ENCODE results near the gene ZMYND8.

The ZMYND8 gene

GRCh38 chr20:47202733-47203667, 153.5 kb downstream of the ZMYND8 start:
- no peak for TF ChIP-seq CTCF (IDR thresholded peaks at IDR 0.05; ENCODE audit: borderline replicate concordance, insufficient read depth, low read depth, low read length)
- H3K4me3 ChIP-seq (ENCODE audit: low read depth, low read length): no peak overlapping the region

DNA sequence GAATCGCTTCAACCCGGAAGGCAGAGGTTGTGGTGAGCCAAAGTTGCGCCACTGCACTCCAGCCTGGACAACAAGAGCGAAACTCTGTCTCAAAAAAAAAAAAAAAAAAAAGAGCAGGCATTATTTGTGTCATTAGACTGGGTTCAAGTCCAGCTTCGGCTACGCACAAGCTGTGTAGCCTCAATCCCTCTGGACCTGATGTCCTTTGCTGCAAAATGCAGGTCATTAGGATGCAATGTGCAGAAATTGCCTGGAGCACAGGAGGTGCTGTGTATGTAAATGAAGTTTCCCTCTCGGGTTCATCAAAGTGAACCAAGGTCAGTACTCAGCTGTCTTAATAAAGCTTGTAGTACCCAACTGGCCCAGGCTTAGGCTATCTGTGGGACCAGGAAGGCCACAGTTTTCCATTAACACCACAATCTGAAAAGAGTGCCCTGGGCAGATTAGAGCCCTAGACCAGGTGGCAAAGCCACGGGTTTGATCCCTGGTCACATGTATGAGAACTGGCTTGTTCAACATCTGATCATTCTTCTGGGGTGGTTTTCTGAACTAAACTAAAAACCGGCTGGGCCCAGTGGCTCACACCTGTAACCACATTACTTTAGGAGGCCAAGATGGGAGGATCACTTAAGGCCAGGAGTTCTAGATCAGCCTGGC, 155.3 kb downstream of the ZMYND8 start:
- H3K4me3 ChIP-seq (ENCODE audit: low read depth, low read length): no peak overlapping the region
- no peak for TF ChIP-seq CTCF (IDR thresholded peaks at IDR 0.05; ENCODE audit: borderline replicate concordance, insufficient read depth, low read depth, low read length)

DNA sequence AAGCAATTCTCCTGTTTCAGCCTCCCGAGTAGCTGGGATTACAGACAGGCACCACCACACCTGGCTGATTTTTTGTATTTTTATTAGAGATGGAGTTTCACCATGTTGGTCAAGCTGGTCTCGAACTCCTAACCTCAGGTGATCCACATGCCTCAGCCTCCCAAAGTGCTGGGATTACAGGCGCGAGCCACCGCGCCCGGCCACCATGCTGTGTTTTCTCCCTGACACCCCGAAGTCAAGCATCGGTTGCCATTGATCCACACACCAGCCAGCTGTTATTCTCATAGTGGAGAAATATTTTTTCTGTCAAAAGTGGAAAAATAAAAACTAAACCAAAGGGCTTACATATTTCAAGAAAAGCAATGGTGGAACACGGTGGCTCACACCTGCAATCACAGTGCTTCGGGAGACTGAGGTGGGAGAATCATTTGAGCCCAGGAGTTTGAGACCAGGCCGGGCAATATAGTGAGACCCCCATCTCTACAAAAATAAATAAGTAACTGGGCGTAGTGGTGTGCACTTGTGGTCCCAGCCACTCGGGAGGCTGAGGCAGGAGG, 157.4 kb downstream of the ZMYND8 start:
- no peak for TF ChIP-seq CTCF (IDR thresholded peaks at IDR 0.05; ENCODE audit: borderline replicate concordance, insufficient read depth, low read depth, low read length)

GRCh38 chr20:47198254-47198671, 158.2 kb downstream of the ZMYND8 start:
- TF ChIP-seq CTCF (IDR thresholded peaks at IDR 0.05; ENCODE audit: borderline replicate concordance, insufficient read depth, low read depth, low read length): no peak
- H3K4me3 ChIP-seq (ENCODE audit: low read depth, low read length): no peak overlapping the region

More for the DNA sequence above, 157.4 kb downstream of the ZMYND8 start:
- H3K4me3 ChIP-seq (ENCODE audit: low read depth, low read length): no peak overlapping the region

- no peak overlapping the region for H3K4me3 ChIP-seq (ENCODE audit: low read depth, low read length)
Observed at GRCh38 chr20:47196091-47197081, 160.1 kb downstream of the ZMYND8 start.

More at GRCh38 chr20:47196091-47197081, 160.1 kb downstream of the ZMYND8 start:
- TF ChIP-seq CTCF (IDR thresholded peaks at IDR 0.05; ENCODE audit: borderline replicate concordance, insufficient read depth, low read depth, low read length): peak; percentile 96

Measured in GM12875 (cell line).